Gastrocnemius medialis (tissue), 4 donors: ENCODE results near the gene CRX.

Experiments
- CTCF ChIP-seq, 5 experiments: fragments of 450-650 bp in 3 of 5; fragments of 200-600 bp in 2 of 5; sonication (generic) in 2 of 5; IDR thresholded peaks in 4 of 5; conservative IDR thresholded peaks in 1 of 5; 1 replicate in 4 of 5; 2 replicates in 1 of 5; pipeline ENCODE4 v1.5.1; 2016 to 2019; ENCODE audit warnings: antibody characterized with exemption in 5 of 5, mild to moderate bottlenecking in 3 of 5, moderate library complexity in 3 of 5
- POLR2A ChIP-seq, 2 donors: fragments of 450-650 bp; IDR thresholded peaks; one replicate each; pipeline ENCODE4 v1.6.1; 2017; ENCODE audit warnings: antibody characterized with exemption in 2 of 2, mild to moderate bottlenecking in 2 of 2, moderate library complexity in 2 of 2

GRCh38 chr19:47886010-47886559 is 64.3 kb downstream of the CRX start, which contains the start of gene SULT2A1:
- TF ChIP-seq POLR2A (IDR thresholded peaks at IDR 0.05) (no peak), CTCF (IDR thresholded peaks at IDR 0.05 in 4 of 5, conservative IDR thresholded peaks at IDR 0.05 in 1 of 5) (no peak)
